Measurements from ENCODE around the gene ZNF549. TPM values are rescaled to one million over a fixed set of nuclear protein-coding genes. Genes with fewer than 3 reads are reported as not detected.

The ZNF549 gene
- total RNA-seq (2022; extraction: Qiagen RNA extraction; ENCODE audit: low read depth), result 1.3 to 2.0 TPM (median 1.8 TPM) in 5 replicates

GRCh38 chr19:57527136-57527881 lies at the start of gene ZNF549:
Gene ZNF549, plus strand, starts transcription at chr19:57527356. Its CDS starts 218 bp downstream, at chr19:57527574.

GRCh38 chr19:57487477-57488298 lies 39.5 kb upstream of the ZNF549 start, which contains the start of gene ZNF419:
Gene ZNF419, plus strand, starts transcription at chr19:57487750. Its CDS starts 201 bp downstream, at chr19:57487951.

GRCh38 chr19:57499680-57500395 lies 27.3 kb upstream of the ZNF549 start, which contains the start of gene ZNF773:
Gene ZNF773, plus strand, starts transcription at chr19:57499938. Its CDS starts 143 bp downstream, at chr19:57500081.

GRCh38 chr19:57559404-57560025 lies 32.4 kb downstream of the ZNF549 start, which contains the start of gene ZNF550:
Gene ZNF550, minus strand, starts transcription at chr19:57559863. Its CDS starts 181 bp downstream, at chr19:57559682.

GRCh38 chr19:57578487-57579205 lies 51.5 kb downstream of the ZNF549 start, which contains the start of gene ZNF416:
Gene ZNF416, minus strand, starts transcription at chr19:57578911. Its CDS starts 207 bp downstream, at chr19:57578704.

GRCh38 chr19:57583521-57584416 lies 56.6 kb downstream of the ZNF549 start, which contains the start of gene ZIK1:
Gene ZIK1, plus strand, starts transcription at chr19:57584145. Its CDS starts 212 bp downstream, at chr19:57584357.

GRCh38 chr19:57599761-57600383 lies 72.7 kb downstream of the ZNF549 start, which contains the start of gene ZNF530:
Gene ZNF530, plus strand, starts transcription at chr19:57599885. Its CDS starts 4,461 bp downstream, at chr19:57604346.

Other genes starting within 250 kb of the ZNF549 start
- 0.85 to 1.5 TPM (median 1.2 TPM) in 5 replicates for gene ZNF460, start 246.9 kb upstream of the ZNF549 start, total RNA-seq (2022; extraction: Qiagen RNA extraction; ENCODE audit: low read depth)
- gene ZNF543, start 206.9 kb upstream of the ZNF549 start, total RNA-seq (2022; extraction: Qiagen RNA extraction; ENCODE audit: low read depth), result 1.3 to 2.1 TPM (median 1.8 TPM) in 5 replicates
- gene ZNF304, start 176.1 kb upstream of the ZNF549 start, total RNA-seq (2022; extraction: Qiagen RNA extraction; ENCODE audit: low read depth), result 1.8 to 2.3 TPM (median 2.1 TPM) in 5 replicates
- 12.2 to 16.4 TPM (median 13.2 TPM) in 5 replicates for gene TRAPPC2B, start 163.8 kb upstream of the ZNF549 start, total RNA-seq (2022; extraction: Qiagen RNA extraction; ENCODE audit: low read depth)
- 1.2 to 3.6 TPM (median 1.8 TPM) in 5 replicates for gene ZNF547, start 163.8 kb upstream of the ZNF549 start, total RNA-seq (2022; extraction: Qiagen RNA extraction; ENCODE audit: low read depth)
- gene ZNF548, start 137.5 kb upstream of the ZNF549 start, total RNA-seq (2022; extraction: Qiagen RNA extraction; ENCODE audit: low read depth), result 3.2 to 4.6 TPM (median 4.1 TPM) in 5 replicates
- 4.2 to 6.4 TPM (median 4.9 TPM) in 5 replicates for gene ZNF17, start 116.2 kb upstream of the ZNF549 start, total RNA-seq (2022; extraction: Qiagen RNA extraction; ENCODE audit: low read depth)
- gene ZNF749, start 92.0 kb upstream of the ZNF549 start, total RNA-seq (2022; extraction: Qiagen RNA extraction; ENCODE audit: low read depth), result 12.5 to 19.1 TPM (median 15.3 TPM) in 5 replicates
- 0.06 TPM in 1 of 5 replicates, not detected in the others for gene VN1R1, start 70.2 kb upstream of the ZNF549 start, total RNA-seq (2022; extraction: Qiagen RNA extraction; ENCODE audit: low read depth)
- 0.97 to 2.1 TPM (median 1.4 TPM) in 5 replicates for gene ZNF772, start 49.8 kb upstream of the ZNF549 start, total RNA-seq (2022; extraction: Qiagen RNA extraction; ENCODE audit: low read depth)
- 5.8 to 8.5 TPM (median 6.7 TPM) in 5 replicates for gene ZNF419, start 39.6 kb upstream of the ZNF549 start, total RNA-seq (2022; extraction: Qiagen RNA extraction; ENCODE audit: low read depth)
- 5.0 to 6.0 TPM (median 5.3 TPM) in 5 replicates for gene ZNF773, start 27.4 kb upstream of the ZNF549 start, total RNA-seq (2022; extraction: Qiagen RNA extraction; ENCODE audit: low read depth)
- gene ZNF550, start 32.5 kb downstream of the ZNF549 start, total RNA-seq (2022; extraction: Qiagen RNA extraction; ENCODE audit: low read depth), result 2.2 to 4.5 TPM (median 3.8 TPM) in 5 replicates
- 3.7 to 6.0 TPM (median 4.2 TPM) in 5 replicates for gene ZNF416, start 51.6 kb downstream of the ZNF549 start, total RNA-seq (2022; extraction: Qiagen RNA extraction; ENCODE audit: low read depth)
- gene ZIK1, start 56.8 kb downstream of the ZNF549 start, total RNA-seq (2022; extraction: Qiagen RNA extraction; ENCODE audit: low read depth), result not detected in 5 replicates
- 4.5 to 6.3 TPM (median 5.1 TPM) in 5 replicates for gene ZNF530, start 72.5 kb downstream of the ZNF549 start, total RNA-seq (2022; extraction: Qiagen RNA extraction; ENCODE audit: low read depth)
- gene ZNF134, start 86.9 kb downstream of the ZNF549 start, total RNA-seq (2022; extraction: Qiagen RNA extraction; ENCODE audit: low read depth), result 8.5 to 9.6 TPM (median 9.3 TPM) in 5 replicates
- gene ZNF211, start 105.8 kb downstream of the ZNF549 start, total RNA-seq (2022; extraction: Qiagen RNA extraction; ENCODE audit: low read depth), result 5.6 to 7.1 TPM (median 6.0 TPM) in 5 replicates
- not detected in 5 replicates for gene ZSCAN4, start 141.6 kb downstream of the ZNF549 start, total RNA-seq (2022; extraction: Qiagen RNA extraction; ENCODE audit: low read depth)
- 4.7 to 5.7 TPM (median 5.1 TPM) in 5 replicates for gene ZNF551, start 154.6 kb downstream of the ZNF549 start, total RNA-seq (2022; extraction: Qiagen RNA extraction; ENCODE audit: low read depth)
- not detected in 5 replicates for gene ZNF154, start 181.8 kb downstream of the ZNF549 start, total RNA-seq (2022; extraction: Qiagen RNA extraction; ENCODE audit: low read depth)
- gene ZNF671, start 200.3 kb downstream of the ZNF549 start, total RNA-seq (2022; extraction: Qiagen RNA extraction; ENCODE audit: low read depth), result 0.70 to 1.1 TPM (median 0.72 TPM) in 5 replicates
- gene ZNF776, start 219.5 kb downstream of the ZNF549 start, total RNA-seq (2022; extraction: Qiagen RNA extraction; ENCODE audit: low read depth), result 4.6 to 11.1 TPM (median 5.6 TPM) in 5 replicates
- 5.4 to 7.4 TPM (median 6.2 TPM) in 5 replicates for gene ZNF586, start 242.3 kb downstream of the ZNF549 start, total RNA-seq (2022; extraction: Qiagen RNA extraction; ENCODE audit: low read depth)

Measured in A549 treated with ZK216348 at 1 μM for 4 hours (cell line).